GM18505 (cell line): ENCODE data around the gene RND2.

Experiments
- ATAC-seq: cut with Tn5 transposase; IDR thresholded peaks from one replicate; pipeline ENCODE4 v1.9.1; 2021; ENCODE audit not compliant: unreplicated experiment
- POLR2A ChIP-seq: IDR thresholded peaks from 4 replicates; pipeline ENCODE4 v1.6.1; 2011; ENCODE audit warnings: borderline replicate concordance; ENCODE audit not compliant: insufficient read depth, insufficient read length; ENCODE audit errors: extremely low read depth

RND2 gene

DNA sequence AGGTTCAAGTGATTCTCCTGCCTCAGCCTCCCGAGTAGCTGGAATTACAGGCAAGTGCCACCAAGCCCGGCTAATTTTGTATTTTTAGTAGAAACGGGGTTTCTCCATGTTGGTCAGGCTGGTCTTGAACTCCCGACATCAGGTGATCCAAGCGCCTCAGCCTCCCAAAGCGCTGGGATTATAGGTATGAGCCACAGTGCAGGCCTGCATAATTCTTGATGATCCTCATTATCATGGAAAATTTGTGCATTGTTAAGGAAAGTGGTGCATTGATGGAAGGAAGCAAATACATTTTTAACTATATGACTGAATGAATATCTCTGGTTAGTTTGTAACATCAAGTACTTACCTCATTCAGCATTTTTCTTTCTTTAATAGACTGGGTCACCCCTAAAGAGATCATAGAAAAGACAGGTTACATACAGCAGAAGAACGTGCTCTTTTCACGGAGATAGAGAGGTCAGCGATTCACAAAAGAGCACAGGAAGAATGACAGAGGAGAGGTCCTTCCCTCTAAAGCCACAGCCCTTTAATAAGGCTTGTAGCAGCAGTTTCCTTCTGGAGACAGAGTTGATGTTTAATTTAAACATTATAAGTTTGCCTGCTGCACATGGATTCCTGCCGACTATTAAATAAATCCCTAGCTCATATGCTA, 38.1 kb downstream of the RND2 start:
- no peak for ATAC-seq
- no peak for TF ChIP-seq POLR2A

DNA sequence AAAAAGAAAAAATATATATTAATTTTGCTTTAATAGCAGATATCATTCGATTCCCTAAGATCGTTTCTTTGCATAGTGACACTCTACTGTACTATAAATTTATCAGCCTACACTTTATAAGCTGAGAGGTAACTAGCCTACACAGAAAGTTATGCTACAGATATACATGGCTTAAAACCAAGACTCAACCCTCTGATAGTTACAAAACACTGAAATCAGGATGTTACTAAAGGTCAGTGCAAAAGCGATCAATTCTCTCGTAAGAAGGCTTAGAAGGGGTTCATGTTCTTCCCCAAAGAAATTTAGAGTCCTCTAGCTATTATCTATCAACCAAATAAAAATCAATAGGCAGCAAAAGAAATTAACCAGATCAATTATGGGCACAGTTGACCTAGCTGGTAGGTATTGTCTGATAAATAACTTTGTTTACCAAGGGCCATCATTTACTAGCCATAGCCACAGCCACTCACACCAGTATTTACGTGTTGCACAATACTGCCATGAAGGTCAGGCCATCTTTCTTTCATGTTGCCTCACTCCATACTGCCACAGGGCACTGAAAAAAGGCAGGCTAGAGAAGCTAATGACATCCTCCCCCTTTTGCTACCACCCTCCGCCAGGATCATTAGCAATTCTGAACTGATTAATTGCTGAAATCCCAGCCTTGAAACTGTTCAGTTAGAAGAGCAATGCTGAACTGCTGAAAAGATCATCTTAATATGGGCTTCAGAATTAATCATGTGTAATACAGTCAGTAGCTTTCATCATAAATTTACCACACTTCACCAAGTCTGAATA, 43.7 kb downstream of the RND2 start:
- ATAC-seq = no peak
- TF ChIP-seq POLR2A = no peak

DNA sequence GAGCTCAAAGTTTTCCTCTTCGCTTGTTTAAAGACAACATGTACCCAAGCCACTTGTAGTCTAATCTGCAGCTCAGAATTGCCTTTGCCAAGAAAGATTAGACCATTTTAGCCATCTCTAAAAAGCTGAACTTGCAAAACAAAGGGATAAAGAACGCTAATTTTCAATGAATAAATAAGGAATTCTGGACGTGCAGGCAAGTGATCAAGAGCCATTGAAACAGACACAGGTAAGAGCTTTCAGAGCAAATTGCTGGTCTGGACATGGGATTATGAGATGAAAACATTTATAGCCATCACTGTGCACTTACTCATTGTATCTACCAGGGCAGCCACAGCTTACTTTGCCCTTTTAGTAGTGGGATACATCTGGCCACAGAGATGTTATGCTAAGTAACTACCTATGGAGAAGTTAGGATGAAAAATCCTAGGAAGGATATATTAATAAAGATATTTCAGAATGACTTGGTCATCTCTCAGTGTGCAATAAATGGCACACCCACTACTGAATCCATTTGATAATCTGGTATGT, 44.4 kb downstream of the RND2 start:
- TF ChIP-seq POLR2A = no peak
- no peak for ATAC-seq

DNA sequence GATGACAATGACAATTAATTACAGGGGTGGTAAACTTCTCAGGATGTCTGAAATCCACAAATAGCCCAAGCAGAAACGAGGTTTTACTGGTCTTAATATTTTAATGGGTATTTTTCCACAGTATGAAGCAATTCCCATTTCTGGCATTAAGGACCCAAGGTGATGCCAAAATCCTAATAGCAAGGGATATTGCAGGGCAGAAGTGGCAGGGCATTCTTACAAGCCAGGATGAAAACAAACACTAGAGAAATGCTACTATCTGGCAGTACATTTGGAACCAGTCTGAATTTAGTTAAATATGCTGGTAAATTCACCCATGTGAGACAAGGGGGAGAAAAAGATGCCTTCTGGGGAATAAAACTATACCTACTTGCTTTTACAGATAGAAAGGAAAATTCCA, 45.2 kb downstream of the RND2 start:
- no peak for ATAC-seq
- TF ChIP-seq POLR2A = no peak

DNA sequence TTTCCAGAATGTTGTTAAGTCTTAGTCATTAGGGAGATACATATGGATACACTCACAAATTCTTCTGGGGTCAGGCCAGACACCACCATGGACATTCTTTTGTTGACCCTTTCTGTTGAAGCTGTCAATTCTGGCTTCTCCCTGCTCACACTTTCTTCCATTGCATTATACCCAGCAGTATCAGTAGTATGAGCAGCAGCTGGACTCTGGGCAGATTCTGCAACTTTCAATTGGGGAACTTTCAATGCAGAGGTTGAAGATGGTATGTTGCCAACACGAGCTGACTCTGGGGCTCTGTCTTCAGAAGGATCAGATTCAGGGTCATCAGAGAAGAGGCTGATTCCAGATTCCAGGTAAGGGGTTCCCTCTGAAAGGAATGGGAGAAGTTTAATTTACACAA, 45.8 kb downstream of the RND2 start:
- TF ChIP-seq POLR2A = no peak
- ATAC-seq = no peak

DNA sequence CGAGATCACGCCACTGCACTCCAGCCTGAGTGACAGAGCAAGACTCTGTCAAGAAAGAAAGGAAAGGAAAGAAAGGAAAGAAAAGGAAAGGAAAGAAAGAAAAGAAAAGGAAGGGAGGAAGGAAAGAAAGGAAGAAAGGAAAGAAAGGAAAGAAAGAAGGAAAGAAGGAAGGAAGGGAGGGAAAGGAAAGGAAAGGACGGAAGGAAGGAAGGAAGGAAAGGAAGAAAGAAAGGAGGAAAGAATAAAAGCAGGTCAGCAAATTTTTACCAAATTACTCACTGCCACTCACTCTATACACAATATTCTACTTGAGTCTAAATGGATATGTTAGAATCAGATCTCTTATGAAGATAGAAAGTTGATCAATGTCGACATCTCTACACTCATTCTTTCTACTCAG, 49.8 kb downstream of the RND2 start:
- TF ChIP-seq POLR2A = no peak
- no peak for ATAC-seq

DNA sequence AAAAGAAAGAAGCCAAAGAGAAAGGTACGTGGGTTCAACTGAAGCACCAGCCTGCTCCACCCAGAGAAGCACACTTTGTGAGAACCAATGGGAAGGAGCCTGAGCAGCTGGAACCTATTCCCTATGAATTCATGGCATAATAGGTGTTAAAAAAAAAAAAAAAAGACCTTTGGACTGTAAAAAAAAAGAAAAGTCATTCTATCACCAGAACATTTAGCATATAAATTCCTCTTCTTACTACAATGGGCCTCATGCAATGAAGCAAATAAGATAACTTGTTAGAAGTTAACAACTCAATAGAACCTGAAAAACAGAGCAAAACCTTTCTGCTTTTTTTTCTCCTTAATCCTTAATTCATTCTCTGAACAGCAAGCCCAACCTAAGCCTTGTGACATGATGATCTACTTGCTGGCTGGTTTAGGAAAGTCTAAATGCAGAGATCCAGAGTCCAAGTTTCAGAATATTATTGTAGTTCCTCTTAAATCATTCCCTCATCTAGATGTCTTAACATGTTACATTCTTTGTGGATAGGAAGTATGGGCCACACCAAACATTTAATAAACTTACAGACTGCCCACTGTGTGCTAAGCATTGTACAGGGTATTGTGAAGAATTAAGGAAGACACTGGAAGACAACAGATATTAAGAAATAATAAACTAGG, 54.7 kb downstream of the RND2 start:
- TF ChIP-seq POLR2A = no peak
- no peak for ATAC-seq
